ENCODE measurements around the gene SS18.
A peak's percentile ranks its signal among the peaks of the same experiment; 100 is the strongest.

Gene SS18

DNA sequence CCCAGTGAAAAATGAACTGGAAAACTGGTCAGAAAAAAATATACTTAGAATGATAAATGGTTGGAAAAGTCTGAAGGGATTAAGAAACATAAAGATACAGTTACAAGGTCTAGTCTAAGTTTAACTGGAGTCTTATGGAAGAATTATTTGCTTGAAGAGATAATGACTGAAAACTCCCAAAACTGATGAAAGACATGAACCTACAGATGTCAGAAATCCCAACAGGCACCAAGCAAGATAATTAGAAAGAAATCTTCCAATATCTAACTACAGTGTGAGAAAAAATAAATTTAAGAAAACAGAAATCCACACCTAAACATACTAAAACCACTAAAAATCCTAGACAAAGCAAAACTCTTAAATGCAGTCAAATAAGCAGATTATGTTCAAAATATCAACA is 19.4 kb downstream of the SS18 start:
- DNase-seq (ENCODE audit: low spot score): no peak

GRCh38 chr18:26059357-26059756 is 31.1 kb downstream of the SS18 start:
- DNase-seq (ENCODE audit: low spot score): no peak

DNA sequence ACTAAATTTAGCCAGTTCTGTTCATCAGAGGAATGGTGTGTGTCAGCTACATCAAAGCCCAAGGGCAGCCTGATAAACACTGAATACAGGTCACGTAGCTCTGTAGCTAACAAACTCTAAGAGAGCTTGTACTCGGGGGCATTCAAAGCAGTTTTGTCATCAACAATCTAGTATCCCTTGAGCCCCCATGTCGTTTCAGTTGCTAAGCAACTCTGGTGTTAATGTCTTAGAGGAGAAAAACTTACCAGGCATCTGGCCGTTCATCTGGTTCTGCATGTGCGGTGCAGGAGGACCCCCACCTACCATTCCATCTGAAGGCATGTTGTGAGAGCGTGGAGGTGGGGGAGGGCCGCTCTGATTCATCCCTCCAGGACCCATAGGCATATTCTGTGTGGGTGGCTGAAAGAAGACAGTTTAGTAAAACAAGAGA is 33.1 kb downstream of the SS18 start:
- DNase-seq (ENCODE audit: low spot score): no peak

DNA sequence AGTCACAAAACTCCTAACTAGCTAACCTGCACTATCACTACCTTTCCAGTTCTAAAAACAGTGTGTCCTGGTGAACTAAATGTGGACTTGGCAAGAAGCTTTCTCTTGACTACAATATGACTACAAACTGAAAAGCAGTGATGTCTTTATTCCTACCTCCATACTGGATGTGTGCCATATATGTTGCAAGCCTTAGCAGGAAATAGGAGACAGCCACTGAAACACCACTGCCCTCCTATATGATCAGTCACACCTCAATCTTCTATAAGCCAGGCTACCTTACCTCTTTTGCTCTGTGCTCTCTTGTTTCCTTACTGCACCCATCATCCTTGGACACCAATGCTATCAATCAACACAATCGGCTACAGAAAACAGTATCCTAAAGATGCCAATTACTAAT is 34.1 kb downstream of the SS18 start:
- DNase-seq (ENCODE audit: low spot score): no peak

GRCh38 chr18:26052505-26052904 is 37.9 kb downstream of the SS18 start:
- no peak for DNase-seq (ENCODE audit: low spot score)

DNA sequence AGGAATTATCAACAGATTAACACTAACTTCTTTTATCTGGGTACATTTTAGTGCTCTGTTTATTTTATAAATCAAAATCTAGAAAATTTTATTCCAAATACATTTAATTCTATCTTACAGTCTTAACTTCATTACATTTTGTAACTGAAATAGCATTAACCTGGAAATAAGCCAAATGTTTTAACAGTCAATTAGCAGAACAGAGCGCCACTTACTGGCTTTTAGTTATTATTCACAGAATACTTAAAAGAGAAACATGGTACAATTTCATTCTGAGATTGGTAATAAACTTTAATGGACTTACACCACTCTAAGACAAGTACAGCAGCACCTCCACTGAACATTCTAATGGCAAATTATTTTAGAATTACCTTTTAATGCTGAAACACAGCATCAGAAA is 38.6 kb downstream of the SS18 start:
- DNase-seq (ENCODE audit: low spot score): no peak

- no peak for DNase-seq (ENCODE audit: low spot score)
These were observed 43.9 kb downstream of the SS18 start for GRCh38 chr18:26046419-26047077.

GRCh38 chr18:26044807-26045206 is 45.6 kb downstream of the SS18 start:
- no peak for DNase-seq (ENCODE audit: low spot score)

GRCh38 chr18:26040051-26040656 is 50.3 kb downstream of the SS18 start:
- peak; percentile 55 for DNase-seq (ENCODE audit: low spot score)

- no peak for DNase-seq (ENCODE audit: low spot score)
These were observed 51.2 kb downstream of the SS18 start for GRCh38 chr18:26039203-26039602.

GRCh38 chr18:26036635-26037034 is 53.8 kb downstream of the SS18 start:
- no peak for DNase-seq (ENCODE audit: low spot score)

- no peak for DNase-seq (ENCODE audit: low spot score)
These were observed 55.4 kb downstream of the SS18 start for GRCh38 chr18:26034850-26035497.

- DNase-seq (ENCODE audit: low spot score): no peak
These were observed 67.8 kb downstream of the SS18 start for GRCh38 chr18:26022585-26022984.

GRCh38 chr18:26021061-26021754 is 69.2 kb downstream of the SS18 start:
- DNase-seq (ENCODE audit: low spot score): no peak

DNA sequence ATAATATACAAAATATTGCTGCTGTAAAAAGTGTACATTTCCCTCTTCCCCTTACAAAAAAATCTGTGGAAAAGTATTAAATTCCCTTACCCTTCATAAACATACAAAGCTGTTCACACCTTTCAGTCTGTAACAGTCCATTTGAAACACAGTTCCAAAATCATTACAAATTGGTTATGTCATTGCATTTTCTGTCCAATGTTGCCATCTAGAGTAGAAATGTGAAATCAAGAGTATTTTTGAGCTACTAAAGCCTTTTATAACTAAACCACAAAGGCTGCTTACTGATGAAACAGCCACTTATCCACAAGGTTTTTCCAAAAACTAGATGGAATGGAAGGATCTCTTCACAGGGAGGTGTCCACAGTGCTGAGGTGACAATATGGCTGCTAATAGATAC is 72.5 kb downstream of the SS18 start:
- DNase-seq (ENCODE audit: low spot score): peak; percentile 7

- DNase-seq (ENCODE audit: low spot score): no peak
These were observed 76.0 kb downstream of the SS18 start for GRCh38 chr18:26014462-26014861.

DNA sequence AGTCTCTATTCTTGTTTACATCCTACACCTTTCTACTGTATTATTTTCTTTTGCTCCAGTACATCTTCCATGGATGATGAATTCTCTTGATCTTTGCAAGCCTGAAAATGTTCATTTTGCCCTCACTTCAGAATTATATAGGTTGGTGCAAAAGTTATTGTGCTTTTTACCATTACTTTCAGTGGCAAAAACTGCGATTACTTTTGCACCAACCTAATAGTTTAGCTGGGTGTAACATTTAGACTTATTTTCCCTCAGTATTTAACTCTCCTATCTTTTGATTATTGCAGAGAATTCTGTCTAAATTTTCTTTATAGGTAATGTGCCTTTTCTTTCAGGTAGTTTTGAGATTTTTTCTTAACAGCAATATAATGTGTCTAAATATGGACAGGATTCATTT is 81.8 kb downstream of the SS18 start:
- DNase-seq (ENCODE audit: low spot score): no peak

GRCh38 chr18:26008096-26008495 is 82.3 kb downstream of the SS18 start:
- DNase-seq (ENCODE audit: low spot score): no peak

GRCh38 chr18:26005950-26006349 is 84.5 kb downstream of the SS18 start:
- DNase-seq (ENCODE audit: low spot score): no peak

- DNase-seq (ENCODE audit: low spot score): no peak
These were observed 85.6 kb downstream of the SS18 start for GRCh38 chr18:26004832-26005231.

DNA sequence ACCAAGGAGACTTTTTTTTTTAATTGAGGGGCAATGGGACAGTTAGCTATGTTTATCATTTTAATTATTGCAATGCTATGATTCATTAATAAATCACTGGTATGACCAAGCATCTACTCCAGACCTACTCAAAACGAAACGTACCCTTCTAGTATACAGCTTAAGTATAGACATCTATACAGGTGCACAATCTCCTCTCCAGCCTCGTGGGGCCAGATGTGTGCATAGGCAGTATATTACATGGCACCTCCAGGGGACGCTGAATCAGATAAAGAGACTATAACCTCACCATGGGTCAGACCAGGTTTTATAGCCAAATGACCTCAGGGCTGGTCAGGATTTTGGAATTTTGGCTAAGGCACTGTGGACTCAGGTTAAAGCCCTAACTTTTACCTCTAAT is 86.6 kb downstream of the SS18 start:
- no peak for DNase-seq (ENCODE audit: low spot score)

GRCh38 chr18:26003356-26003755 is 87.1 kb downstream of the SS18 start:
- DNase-seq (ENCODE audit: low spot score): no peak

DNA sequence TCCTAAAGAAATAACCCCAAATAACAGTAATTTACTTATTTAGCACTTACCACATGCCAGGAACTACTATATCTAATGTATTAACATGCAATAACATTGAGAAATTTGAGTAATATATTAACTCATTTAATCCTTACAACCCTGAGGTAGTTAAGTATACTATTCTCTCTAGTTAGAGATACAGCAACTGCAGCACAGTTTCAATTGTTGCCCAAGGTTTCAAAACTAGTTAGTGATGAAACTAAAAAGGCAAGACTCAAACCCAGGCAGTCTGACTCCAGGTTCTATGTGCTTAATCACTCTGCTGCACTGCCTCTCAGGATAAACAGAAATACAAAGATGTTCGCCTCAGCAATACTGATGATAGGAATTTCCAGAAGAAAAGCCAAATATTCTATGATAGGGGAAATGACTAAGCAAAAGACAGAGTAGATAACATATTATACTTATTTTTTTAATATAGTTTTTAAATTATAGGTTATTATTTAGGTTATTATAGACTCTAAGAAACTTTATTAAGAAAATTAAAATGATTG is 88.0 kb downstream of the SS18 start:
- peak; percentile 3 for DNase-seq (ENCODE audit: low spot score)

All from kidney capillary endothelial cell (primary cell).